ENCODE measurements around the gene NPPA.

- TF ChIP-seq POLR2AphosphoS5 (IDR thresholded peaks at IDR 0.05) (no peak), CTCF (IDR thresholded peaks at IDR 0.05) (no peak), POLR2A (IDR thresholded peaks at IDR 0.05; ENCODE audit: low read depth) (no peak), EP300 (IDR thresholded peaks at IDR 0.05) (no peak)
Observed at GRCh38 chr1:11837767-11838348, 9.7 kb downstream of the NPPA start.
